Adipocyte (in vitro differentiated cells): ENCODE data around the gene CRB1.

Experiments
- DNase-seq: peaks from one replicate; pipeline ENCODE4 v3.0.0-alpha.2; 2015; ENCODE audit warnings: low read depth
- H3K27me3 ChIP-seq: replicated peaks from 2 replicates; pipeline ENCODE4 v1.7.0; 2013; ENCODE audit warnings: mild to moderate bottlenecking, low read length, moderate library complexity; ENCODE audit not compliant: control insufficient read depth, insufficient read depth
- H3K36me3 ChIP-seq: 2 replicates; pipeline ENCODE4 v1.7.0; 2013; ENCODE audit warnings: low read length, mild to moderate bottlenecking, moderate library complexity; ENCODE audit not compliant: control insufficient read depth, insufficient read depth, severe bottlenecking
- H3K4me1 ChIP-seq: 2 replicates; pipeline ENCODE4 v1.7.0; 2013; ENCODE audit warnings: mild to moderate bottlenecking, low read length, moderate library complexity; ENCODE audit not compliant: control insufficient read depth, insufficient read depth
- H3K4me3 ChIP-seq: 2 replicates; pipeline ENCODE4 v1.7.0; 2013; ENCODE audit warnings: mild to moderate bottlenecking, low read length, moderate library complexity
- H3K9ac ChIP-seq: 2 replicates; pipeline ENCODE4 v1.7.0; 2013; ENCODE audit warnings: mild to moderate bottlenecking, low read length, moderate library complexity
- H3K9me3 ChIP-seq: 2 replicates; pipeline ENCODE4 v1.7.0; 2013; ENCODE audit warnings: mild to moderate bottlenecking, low read length, moderate library complexity; ENCODE audit not compliant: control insufficient read depth

CRB1 gene

DNA sequence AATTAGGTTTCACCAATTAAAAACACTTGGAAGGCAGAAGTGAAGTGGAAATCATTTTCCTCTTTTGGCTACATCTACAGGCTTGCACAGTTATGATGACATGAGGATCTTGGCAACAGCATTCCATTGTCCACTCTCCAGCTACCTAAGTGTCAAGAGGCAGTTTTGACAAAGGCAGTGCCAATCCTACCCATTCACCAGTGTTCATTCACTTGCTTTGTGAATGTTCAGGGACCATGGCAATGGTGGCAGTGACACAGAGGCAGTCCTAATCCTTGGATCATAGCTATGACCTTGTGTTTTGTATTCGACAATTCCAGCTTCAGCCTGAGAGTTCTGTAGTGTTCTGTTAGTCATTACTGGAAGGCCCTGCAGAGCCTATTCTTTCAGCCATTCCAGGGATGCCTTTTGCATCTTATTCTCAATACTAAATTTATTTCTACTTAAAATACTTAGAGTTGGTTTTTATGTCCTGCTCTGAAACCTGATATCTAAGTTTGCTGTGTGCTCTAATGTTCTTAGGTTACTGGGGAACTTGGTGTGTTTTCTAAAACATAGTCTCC, 36.7 kb downstream of the CRB1 start:
- H3K4me1 ChIP-seq: peaks cover 4% of the 10 kb centered on the region
- H3K27me3 ChIP-seq: no peaks in the 10 kb centered on the region
- peak; percentile 37 for DNase-seq

DNA sequence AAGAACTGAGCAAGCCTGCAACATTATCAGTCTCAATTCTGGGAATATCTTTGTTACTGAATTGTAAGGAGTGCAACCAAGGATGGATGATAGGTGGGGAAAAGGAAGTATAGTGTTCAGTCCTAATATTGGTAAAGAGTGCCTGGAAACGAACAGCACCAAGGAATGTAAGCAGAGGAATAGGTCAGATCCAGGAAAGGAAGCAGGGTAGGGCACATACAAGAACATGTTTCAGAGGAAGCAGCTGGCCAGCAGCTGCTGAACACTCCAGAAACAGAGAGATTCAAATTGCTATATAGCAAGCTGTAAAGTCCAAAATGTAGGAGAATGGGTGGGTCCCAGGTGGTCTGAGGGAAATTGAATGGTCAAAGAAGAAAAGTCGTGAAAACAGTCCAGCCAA, 37.9 kb downstream of the CRB1 start:
- Histone ChIP-seq H3K36me3 (no peaks in the 10 kb centered on the region), H3K27me3 (no peaks in the 10 kb centered on the region), H3K4me3 (no peak overlapping the region), H3K4me1 (peaks cover 4% of the 10 kb centered on the region), H3K9ac (no peak overlapping the region), H3K9me3 (no peaks in the 10 kb centered on the region)
- no peak for DNase-seq

More for the DNA sequence above, 36.7 kb downstream of the CRB1 start:
- Histone ChIP-seq H3K4me3 (no peak overlapping the region), H3K9ac (no peak overlapping the region), H3K36me3 (no peaks in the 10 kb centered on the region), H3K9me3 (no peaks in the 10 kb centered on the region)

DNA sequence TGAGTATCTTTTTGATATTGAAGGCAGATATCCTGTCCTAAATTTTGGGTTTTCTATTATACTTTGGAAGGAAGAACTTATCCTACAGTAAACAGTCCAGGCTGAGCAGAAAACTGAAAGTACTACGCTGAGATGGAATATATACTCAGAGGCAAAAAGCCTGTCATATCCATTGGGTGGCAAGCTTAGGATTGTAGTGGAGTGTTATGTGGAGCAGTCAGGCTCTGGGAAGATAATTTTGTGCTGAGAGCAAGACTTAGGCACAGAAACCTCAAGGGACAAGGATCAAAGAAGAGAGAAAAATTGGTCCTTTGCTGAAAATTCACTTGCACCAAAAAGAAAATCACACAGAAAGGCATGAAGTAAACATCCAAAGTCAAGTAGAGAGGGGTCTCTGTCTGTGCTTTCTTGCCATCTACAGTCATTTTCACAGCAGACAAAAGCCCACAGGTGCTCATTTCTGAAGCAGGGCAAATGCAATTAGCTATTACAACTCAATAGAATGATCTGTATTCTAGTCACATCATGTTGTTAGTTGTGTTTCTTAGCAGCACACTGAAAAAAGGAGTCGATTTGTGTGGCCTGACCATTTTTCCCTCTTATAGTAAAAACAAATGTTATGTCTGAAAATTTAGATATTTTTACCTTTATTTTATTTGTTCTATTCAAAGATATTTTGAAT, 38.5 kb downstream of the CRB1 start:
- DNase-seq: no peak
- Histone ChIP-seq H3K4me1 (peaks cover 4% of the 10 kb centered on the region), H3K9ac (no peak overlapping the region), H3K4me3 (no peak overlapping the region), H3K27me3 (no peaks in the 10 kb centered on the region), H3K36me3 (no peaks in the 10 kb centered on the region), H3K9me3 (no peaks in the 10 kb centered on the region)

DNA sequence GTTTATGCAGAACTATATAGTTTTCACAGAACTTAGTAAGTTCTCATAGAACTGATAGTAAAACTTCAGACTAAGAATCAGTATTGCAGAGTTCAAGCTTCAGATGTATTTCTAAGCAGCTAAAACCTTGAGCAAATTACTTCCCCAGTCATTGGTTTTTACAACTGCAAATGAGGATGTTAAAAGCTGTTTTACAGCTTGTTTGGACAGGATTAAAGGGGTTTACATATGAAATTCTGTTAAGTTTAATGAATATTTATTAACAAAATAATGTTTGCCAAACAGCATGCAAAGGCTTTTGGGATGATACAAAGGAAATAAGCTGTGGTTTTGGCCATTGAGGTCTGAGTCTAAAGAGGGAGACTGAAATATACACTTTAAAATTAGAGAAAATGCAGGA, 39.1 kb downstream of the CRB1 start:
- DNase-seq: no peak
- Histone ChIP-seq H3K27me3 (no peaks in the 10 kb centered on the region), H3K9ac (no peak overlapping the region), H3K9me3 (no peaks in the 10 kb centered on the region), H3K4me1 (peaks cover 4% of the 10 kb centered on the region), H3K36me3 (no peaks in the 10 kb centered on the region), H3K4me3 (no peak overlapping the region)

DNA sequence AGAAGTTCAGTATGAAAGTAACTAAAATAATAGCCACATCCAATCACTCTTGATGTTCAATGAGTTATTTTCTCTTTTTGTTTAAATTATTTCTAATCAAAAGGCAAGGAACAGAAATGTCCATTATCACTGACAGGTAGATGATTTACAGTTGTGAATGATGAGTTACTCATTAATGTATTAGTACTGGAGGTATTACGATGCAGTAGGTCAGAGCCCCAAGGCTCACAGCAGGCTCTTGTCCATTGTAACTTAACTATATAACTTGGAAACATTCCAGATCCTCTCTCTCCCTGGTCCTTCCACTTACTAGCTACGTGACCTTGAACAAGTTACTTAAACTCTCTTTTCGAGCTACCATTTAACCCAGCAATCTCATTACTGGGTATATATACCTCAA, 39.5 kb downstream of the CRB1 start:
- no peak for DNase-seq
- Histone ChIP-seq H3K4me1 (peaks cover 4% of the 10 kb centered on the region), H3K9ac (no peak overlapping the region), H3K9me3 (no peaks in the 10 kb centered on the region), H3K36me3 (no peaks in the 10 kb centered on the region), H3K27me3 (no peaks in the 10 kb centered on the region), H3K4me3 (no peak overlapping the region)

DNA sequence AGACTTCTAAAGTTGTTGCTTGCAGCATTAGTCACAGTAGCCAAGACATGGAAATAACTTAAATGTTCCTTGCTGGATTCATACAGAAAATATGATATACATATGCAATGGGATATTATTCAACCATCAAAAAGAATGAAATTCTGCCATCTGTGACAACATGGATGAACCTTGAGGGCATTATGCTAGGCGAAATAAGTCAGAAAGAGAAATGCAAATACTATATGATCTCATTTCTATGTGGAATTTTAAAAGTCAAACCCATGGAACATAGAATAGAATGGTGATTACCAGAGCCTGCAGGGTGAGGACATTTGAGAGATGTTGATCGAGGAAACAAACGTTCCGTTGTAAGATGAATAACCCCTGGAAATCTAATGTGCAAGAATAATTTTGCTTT, 43.0 kb downstream of the CRB1 start:
- Histone ChIP-seq H3K9me3 (no peaks in the 10 kb centered on the region), H3K4me1 (no peaks in the 10 kb centered on the region), H3K4me3 (no peak overlapping the region), H3K9ac (no peak overlapping the region), H3K27me3 (no peaks in the 10 kb centered on the region), H3K36me3 (no peaks in the 10 kb centered on the region)
- DNase-seq: no peak

DNA sequence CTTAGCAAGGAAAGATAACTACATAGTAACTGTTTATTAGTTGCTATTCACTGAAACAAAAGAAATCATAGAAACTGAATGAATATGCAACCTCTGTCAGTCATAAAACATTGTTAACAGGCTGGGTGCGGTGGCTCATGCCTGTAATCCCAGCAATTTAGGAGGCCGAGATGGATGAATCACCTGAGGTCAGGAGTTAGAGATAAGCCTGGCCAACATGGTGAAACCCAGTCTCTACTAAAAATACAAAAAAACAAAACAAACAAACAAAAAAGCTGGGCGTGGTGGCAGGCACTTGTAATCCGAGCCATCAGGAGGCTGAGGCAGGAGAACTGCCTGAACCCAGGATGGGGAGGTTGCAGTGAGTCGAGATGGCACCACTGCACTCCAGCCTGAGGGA, 44.1 kb downstream of the CRB1 start:
- H3K9ac ChIP-seq: no peak overlapping the region
- H3K27me3 ChIP-seq: no peaks in the 10 kb centered on the region
- no peak for DNase-seq
- H3K4me1 ChIP-seq: no peaks in the 10 kb centered on the region
- no peaks in the 10 kb centered on the region for H3K36me3 ChIP-seq
- H3K9me3 ChIP-seq: no peaks in the 10 kb centered on the region
- H3K4me3 ChIP-seq: no peak overlapping the region

DNA sequence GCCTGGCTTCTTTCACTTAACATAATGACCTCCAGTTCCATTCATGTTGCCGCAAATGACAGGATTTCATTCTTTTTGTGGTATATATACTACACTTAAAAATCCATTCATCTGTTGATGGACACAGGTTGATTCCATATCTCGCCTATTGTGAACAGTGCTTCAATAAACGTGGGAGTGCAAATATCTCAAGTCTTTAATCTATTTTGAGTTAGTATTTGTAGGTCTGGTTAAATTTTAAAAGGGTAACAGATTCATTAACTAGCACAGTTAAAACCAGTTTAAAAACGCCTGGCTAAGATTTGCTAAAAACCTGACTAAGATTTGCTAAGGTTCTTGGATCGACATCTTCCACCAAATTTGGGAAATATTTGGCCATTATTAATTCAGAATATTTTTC, 45.7 kb downstream of the CRB1 start:
- Histone ChIP-seq H3K9ac (no peak overlapping the region), H3K27me3 (no peaks in the 10 kb centered on the region), H3K9me3 (no peaks in the 10 kb centered on the region), H3K4me3 (no peak overlapping the region), H3K36me3 (no peaks in the 10 kb centered on the region), H3K4me1 (no peaks in the 10 kb centered on the region)
- no peak for DNase-seq

DNA sequence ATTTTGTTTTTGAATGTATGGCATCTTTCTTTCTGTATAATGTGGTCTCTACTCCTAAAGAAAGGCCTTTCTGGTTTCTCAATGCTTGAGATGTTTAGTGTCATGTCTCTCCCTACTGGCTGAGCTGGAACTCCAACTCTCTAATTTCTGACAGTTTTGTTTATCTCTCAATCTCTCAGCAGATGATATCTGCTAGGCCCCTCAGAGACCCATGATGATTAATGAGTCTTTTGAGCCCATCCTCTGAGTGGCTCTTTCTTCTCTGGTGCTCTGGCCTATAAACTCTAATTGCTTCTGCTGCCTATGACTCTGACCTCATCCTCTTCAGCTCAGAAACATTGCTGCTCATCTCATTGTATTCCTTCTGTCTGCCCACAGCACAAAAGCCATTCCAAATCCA, 46.6 kb downstream of the CRB1 start:
- H3K4me3 ChIP-seq: no peak overlapping the region
- no peak overlapping the region for H3K9ac ChIP-seq
- H3K36me3 ChIP-seq: no peaks in the 10 kb centered on the region
- H3K4me1 ChIP-seq: no peaks in the 10 kb centered on the region
- DNase-seq: no peak
- no peaks in the 10 kb centered on the region for H3K27me3 ChIP-seq
- H3K9me3 ChIP-seq: no peaks in the 10 kb centered on the region

DNA sequence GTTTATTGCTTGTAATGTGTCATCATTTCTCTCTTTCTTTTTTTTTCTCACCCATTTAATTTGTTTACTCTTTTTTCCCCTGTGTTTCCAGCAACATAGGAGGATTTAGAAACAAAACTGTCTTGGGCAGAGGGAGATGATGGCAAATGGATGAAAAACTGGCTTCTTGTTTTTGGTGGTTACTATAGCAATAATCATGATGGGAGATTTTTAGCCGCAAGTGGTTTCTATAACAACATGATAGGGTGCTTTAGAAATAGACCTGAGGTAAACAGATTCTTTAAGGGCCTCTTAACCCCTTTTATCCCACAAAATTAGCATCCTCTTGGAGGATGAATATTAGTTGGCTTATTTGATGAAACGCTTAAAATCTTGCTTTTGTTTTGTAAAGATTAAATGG, 51.6 kb downstream of the CRB1 start:
- Histone ChIP-seq H3K9ac (no peak overlapping the region), H3K4me1 (peaks cover 19% of the 10 kb centered on the region), H3K27me3 (no peaks in the 10 kb centered on the region), H3K36me3 (no peaks in the 10 kb centered on the region), H3K4me3 (no peak overlapping the region), H3K9me3 (no peaks in the 10 kb centered on the region)
- no peak for DNase-seq

DNA sequence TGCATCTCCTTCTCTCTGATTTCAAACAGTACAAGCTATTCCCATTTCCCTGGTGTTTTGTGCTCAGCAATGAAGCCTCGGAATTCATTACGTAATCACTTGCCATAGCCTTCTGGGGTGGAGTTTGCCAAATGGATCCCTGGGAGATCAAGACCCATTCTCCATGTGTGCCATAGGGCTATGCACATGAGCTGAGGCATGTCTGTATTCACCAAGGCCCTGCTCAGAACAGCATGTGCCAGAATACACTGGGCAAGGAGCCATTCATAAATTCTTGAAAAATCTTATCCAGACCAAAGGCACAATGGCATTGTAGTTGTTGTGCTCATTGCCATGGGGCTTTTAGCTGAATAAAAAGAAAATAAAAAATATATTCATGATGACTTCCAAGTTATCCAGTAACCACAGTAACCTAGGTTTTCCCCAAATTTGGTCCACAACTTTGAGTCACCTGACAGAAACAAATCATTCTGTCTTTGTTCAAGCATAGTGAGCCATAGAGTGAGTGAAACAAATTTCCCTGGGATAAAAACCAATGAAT, 53.0 kb downstream of the CRB1 start:
- H3K4me3 ChIP-seq: no peak overlapping the region
- no peaks in the 10 kb centered on the region for H3K9me3 ChIP-seq
- no peaks in the 10 kb centered on the region for H3K36me3 ChIP-seq
- peak; percentile 73 for DNase-seq
- H3K27me3 ChIP-seq: no peaks in the 10 kb centered on the region
- peaks cover 19% of the 10 kb centered on the region for H3K4me1 ChIP-seq
- H3K9ac ChIP-seq: peak overlapping the region; percentile 29

DNA sequence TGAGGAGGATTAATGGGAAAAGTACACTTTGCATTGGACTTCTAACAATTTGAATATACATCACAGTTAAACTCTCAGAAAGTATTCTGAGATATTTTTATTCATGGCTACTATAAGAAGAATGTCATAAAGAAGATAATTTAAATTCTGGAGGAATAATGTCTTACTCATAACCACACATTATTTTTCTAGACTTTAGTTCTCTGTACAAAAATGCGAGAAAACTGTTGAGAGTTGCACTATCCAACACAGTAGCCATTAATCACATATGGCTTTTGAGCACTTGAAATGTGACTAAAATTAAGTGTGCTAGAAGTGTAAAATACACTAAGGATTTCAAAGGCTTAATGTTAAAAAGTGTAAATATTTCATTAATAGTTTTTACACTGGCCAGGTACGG, 53.8 kb downstream of the CRB1 start:
- H3K4me1 ChIP-seq: peaks cover 19% of the 10 kb centered on the region
- no peak overlapping the region for H3K9ac ChIP-seq
- no peak overlapping the region for H3K4me3 ChIP-seq
- H3K36me3 ChIP-seq: no peaks in the 10 kb centered on the region
- DNase-seq: peak; percentile 13
- no peaks in the 10 kb centered on the region for H3K9me3 ChIP-seq
- no peaks in the 10 kb centered on the region for H3K27me3 ChIP-seq
